Glomerular endothelial cell (primary cell): ENCODE data around the gene FRMD3. TPM values are rescaled to one million over a fixed set of nuclear protein-coding genes. Genes with fewer than 3 reads are reported as not detected.

Source experiments
- DNase-seq: peaks from one replicate; pipeline ENCODE4 v3.0.0-alpha.2; 2011; ENCODE audit warnings: low read depth, low spot score; ENCODE audit errors: extremely low read depth
- total RNA-seq: library from RNA; depleted of rRNA; stranded (reverse); fragments of >200 nt; gene quantifications from 2 replicates; pipeline ENCODE4 v1.2.3, GENCODE V29; 2015

Gene FRMD3
- total RNA-seq, 1 donor from 2014 or later: 6.1 TPM

DNA sequence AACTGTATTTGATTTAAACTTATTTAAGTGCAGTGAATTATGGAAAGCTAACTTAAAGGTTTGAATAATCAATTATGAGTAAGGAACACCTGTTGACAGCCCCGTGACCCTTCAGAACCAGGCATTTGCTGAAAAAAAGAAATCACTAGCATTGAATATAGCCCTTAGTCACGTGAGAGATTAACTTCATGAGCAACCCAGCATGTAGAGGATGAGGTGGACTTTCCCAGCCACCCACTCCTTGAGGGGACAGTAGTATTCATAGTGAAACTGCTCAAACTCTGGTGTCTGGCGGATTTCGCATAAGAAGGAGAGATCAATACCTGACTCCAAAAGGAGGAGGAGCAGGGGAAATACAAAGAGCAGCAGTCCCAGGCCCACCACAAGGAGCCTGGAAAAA, 290.5 kb downstream of the FRMD3 start:
- DNase-seq: no peak

- DNase-seq: no peak
These were observed 292.1 kb downstream of the FRMD3 start for GRCh38 chr9:83245979-83246659.

GRCh38 chr9:83242066-83242465, 296.1 kb downstream of the FRMD3 start:
- no peak for DNase-seq

- no peak for DNase-seq
These were observed 297.5 kb downstream of the FRMD3 start for GRCh38 chr9:83240671-83241070.

- DNase-seq: no peak
These were observed 298.5 kb downstream of the FRMD3 start for GRCh38 chr9:83239747-83240146.

DNA sequence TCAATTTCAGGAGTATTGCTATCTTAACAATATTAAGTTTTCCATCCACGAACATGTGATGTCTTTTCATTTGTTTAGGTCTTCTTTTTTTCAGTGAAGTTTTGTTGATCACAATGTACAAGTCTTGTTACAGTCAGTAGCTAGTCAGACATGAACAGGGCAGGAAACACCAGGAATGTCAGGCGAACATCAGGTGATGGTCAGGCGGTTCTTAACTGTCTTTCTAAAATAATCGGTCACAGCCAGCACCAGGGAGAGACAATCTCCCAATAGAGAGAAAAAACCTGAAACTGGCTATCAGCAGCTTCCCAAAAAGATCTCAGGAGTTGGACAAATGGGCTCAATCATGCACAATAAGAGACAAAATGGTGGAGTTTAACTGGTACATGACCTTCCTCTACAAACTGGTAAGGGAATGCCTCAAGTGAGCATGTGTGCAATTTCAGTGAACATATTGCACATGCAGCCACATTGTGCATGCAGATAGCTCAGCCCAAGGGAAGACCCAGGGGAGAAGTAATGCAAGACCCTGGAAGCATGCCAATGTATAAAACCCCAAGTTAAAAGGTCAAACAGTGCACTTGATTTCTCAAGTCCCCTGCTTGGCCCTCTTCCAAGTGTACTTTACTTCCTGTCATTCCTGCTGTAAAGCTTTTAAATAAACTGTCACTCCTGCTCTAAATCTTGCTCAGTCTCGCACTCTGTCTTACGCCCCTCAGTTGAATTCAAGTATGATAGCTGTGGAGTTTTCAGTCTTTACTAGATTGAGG, 299.1 kb downstream of the FRMD3 start:
- no peak for DNase-seq

DNA sequence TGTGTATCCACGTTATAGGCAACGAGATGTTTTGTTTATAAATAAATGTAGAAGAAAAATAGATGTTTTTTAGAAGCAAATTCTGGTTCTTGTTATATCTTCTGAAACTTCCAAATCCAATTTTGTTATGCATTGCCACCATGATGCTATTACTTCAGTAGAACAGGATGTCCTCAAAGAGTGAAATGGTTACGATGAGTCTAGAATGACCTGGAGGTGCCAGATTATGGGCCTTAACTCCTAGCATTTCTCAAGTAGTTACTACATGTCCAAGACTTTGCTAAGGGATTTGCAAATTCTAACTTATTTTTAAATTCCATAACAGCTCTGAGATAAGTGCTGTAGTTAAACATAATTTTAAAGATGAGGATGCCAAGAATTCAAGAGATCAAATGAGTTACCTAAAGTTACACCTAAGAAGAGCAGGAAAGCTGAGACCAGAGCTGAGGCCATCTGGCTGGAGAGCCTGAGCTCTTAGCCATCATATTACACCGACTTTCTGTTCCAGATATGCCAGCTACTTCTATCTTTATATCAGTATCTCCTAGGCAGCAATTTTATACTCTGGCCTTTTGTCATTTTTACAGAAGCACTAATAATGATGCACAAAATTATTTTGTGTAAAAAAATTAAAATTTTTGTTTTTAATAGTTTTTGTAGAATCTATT, 302.0 kb downstream of the FRMD3 start:
- DNase-seq: no peak

DNA sequence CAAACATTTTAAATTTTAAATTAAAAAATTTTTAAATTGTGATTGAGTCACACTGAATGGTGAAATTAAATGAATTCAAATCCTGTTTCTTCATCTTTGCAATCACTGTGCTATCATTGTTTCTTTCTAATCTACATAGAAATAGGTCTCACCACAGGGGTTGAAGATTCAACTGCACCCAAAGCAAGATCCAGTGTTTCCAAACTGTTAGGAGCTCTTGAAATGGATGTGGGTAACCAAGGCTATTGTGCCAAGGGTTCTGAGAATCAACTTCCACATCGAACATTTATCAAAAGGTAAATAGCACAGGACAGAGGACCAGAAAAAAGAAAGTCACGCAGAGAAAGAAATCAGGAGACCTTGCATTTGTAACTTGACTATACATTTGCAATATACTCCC, 302.7 kb downstream of the FRMD3 start:
- DNase-seq: no peak

DNA sequence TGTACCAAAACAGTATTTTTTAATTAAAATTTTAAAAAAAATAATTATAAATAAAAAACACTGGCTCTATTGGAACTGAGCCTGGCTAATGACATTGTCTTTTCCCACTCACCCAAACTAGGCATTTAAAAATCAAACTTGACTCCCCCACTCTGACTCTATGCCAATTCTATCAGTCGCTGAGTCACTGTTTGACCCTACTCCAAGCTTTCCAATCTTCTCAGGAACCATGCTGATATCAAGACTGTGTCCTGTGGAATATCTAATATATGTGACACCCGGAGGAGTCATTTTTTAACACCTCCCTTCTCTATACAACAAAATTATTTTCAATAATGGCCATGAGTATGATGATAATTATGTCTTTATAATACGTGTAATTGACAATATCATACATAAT, 303.7 kb downstream of the FRMD3 start:
- DNase-seq: no peak

DNA sequence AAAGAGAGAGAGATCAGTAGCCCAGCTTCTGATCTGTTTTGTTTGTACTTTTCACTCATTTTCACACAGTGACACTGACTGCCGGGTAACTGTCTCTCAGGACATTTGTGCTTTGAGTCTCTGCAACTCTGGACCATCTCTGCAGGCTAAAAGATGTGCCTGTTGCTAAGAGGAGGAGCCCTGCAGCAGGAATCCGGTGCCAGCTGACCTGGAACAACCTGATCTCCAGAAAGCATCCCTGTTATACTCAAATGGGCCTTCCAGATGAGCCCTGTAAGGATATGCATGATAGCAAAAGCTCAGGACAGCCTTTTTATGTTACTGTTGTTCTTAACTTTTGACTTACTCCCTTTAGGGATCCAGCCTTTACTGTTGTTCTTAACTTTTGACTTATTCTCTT, 304.6 kb downstream of the FRMD3 start:
- no peak for DNase-seq

GRCh38 chr9:83231039-83231438, 307.2 kb downstream of the FRMD3 start:
- no peak for DNase-seq

GRCh38 chr9:83220730-83221129, 317.5 kb downstream of the FRMD3 start:
- DNase-seq: peak; percentile 60

DNA sequence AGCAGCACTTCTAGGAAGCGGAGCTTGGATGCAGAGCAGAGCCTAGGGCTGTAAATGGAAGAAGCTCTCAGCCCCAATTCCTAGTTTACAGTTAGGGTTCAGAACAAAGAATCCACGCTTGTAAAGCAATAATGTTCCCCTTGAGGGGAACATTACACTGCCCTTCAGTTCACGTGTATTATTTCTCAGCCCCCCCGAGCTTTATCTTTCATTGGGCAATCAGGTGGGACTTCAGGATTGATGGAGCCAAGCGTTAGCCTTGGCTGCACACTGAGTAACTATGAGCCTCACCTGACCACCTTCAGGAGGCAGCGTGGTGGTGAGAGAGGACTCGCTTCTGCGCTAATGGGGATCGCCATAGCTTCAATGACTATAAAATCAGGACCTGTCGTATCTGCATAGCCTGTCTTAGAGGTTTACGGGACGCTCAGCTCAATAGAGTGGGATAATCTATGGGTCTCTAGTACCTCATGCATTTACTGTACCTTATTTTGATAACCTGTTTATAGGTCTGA, 318.2 kb downstream of the FRMD3 start:
- no peak for DNase-seq

GRCh38 chr9:83219154-83219923, 318.9 kb downstream of the FRMD3 start:
- peak; percentile 66 for DNase-seq

DNA sequence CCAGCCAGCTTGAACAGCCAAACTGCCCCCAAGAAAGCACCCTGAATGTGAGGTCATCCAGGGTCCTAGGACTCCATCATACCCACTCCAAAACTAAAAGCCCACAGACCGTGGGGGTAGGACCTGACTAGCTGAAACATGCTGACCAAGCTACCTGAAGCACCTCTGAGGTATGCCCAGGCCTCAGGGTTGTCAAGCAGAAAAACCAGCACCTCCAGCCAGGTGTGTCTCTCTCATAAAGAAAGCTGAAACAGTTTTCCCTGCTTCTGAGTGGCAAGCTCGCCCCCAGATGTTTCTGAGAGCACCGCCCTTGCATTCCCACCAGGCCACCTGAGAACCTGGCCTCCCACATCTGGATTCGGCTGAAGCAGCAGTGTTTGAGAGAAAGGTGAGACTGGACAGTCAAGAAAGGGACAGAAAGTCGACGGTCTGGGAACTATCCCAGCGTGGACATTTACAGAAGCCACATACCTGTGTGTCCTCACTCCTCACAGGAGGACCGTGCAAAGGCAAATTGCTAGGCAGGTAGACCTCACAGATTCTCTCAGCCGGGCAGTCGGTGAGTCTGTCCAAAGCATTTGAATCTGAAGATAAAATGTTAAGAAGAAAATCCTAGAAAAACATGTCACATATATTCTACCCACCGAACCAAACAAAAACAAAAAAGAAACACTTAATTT, 319.6 kb downstream of the FRMD3 start:
- DNase-seq: no peak

- no peak for DNase-seq
These were observed 328.9 kb downstream of the FRMD3 start for GRCh38 chr9:83209188-83209731.

- no peak for DNase-seq
These were observed 329.9 kb downstream of the FRMD3 start for GRCh38 chr9:83208065-83208850.

DNA sequence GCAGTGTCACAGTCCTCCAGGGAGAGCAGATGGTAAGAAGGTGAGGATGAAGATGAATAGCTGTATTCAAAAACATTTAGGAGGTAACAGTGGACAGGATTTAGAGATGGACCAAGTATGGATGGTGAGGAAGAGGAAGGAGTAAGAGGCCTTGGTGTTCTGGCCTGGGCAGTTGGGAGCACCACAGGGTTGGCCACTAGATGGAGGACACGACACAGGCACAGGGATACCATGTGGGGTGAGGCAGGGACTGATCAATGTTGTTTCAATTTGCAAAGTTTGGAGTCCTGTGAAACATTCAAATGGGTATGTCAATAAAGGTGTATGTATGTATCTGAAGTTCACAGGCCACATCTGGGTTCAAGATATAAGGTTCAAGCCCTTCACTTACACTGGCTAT, 334.2 kb downstream of the FRMD3 start:
- DNase-seq: no peak

DNA sequence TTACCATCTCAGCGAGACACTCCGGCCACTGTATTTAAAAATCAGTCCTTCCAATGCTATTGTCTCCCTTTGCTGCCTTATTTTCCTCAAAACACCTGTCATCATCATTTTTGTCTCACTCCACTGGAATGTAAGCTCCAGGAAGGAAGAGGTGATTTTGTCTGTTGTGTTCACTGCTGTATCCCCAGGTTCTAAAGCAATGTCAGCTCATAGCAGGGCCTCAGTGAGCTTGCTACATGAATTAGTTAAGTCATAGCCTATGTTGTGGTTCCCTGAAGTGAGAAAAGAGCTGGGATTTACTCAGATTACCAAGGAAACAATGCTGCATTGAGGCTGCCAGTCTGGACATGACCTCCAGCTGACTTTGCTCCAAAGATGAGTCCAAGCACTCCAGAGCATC, 337.7 kb downstream of the FRMD3 start:
- no peak for DNase-seq
